H9 (cell line): ENCODE results near the gene ZNF546. TPM values are rescaled to one million over a fixed set of nuclear protein-coding genes. Genes with fewer than 3 reads are reported as not detected.

Experiments
- DNase-seq: peaks from one replicate; pipeline ENCODE4 v3.0.0-alpha.2; 2017
- H2AFZ ChIP-seq: one replicate; pipeline ENCODE4 v1.6.1; 2013; ENCODE audit warnings: mild to moderate bottlenecking, low read length, control low read depth, moderate library complexity
- H2AK5ac ChIP-seq: 2 replicates; pipeline ENCODE4 v1.6.1; 2013; ENCODE audit warnings: low read length, control low read depth, mixed read lengths; ENCODE audit not compliant: insufficient read length
- H2BK120ac ChIP-seq: one replicate; pipeline ENCODE4 v1.6.1; 2013; ENCODE audit warnings: low read depth, mild to moderate bottlenecking, low read length, control low read depth, inconsistent platforms; ENCODE audit not compliant: poor library complexity, severe bottlenecking
- H2BK12ac ChIP-seq: 2 replicates; pipeline ENCODE4 v1.6.1; 2013; ENCODE audit warnings: low read length, control low read depth, mixed read lengths, low read depth; ENCODE audit not compliant: insufficient read length
- H2BK15ac ChIP-seq: 2 replicates; pipeline ENCODE4 v1.6.1; 2013; ENCODE audit warnings: low read depth, low read length, control low read depth
- H2BK20ac ChIP-seq: one replicate; pipeline ENCODE4 v1.6.1; 2013; ENCODE audit warnings: low read depth, mild to moderate bottlenecking, low read length, control low read depth, inconsistent platforms; ENCODE audit not compliant: poor library complexity, severe bottlenecking
- H2BK5ac ChIP-seq: 2 replicates; pipeline ENCODE4 v1.6.1; 2013; ENCODE audit warnings: low read length, control low read depth, mixed read lengths; ENCODE audit not compliant: insufficient read length
- H3K14ac ChIP-seq: 2 replicates; pipeline ENCODE4 v1.6.1; 2013; ENCODE audit warnings: low read length, control low read depth; ENCODE audit not compliant: insufficient read depth
- H3K18ac ChIP-seq: 2 replicates; pipeline ENCODE4 v1.6.1; 2013; ENCODE audit warnings: low read depth, mild to moderate bottlenecking, mixed read lengths, low read length, control low read depth; ENCODE audit not compliant: insufficient read length
- H3K23ac ChIP-seq: 2 replicates; pipeline ENCODE4 v1.6.1; 2013; ENCODE audit warnings: low read length, control low read depth, mixed read lengths, low read depth; ENCODE audit not compliant: insufficient read length
- H3K23me2 ChIP-seq: 2 replicates; pipeline ENCODE4 v1.6.1; 2013; ENCODE audit warnings: low read depth, mild to moderate bottlenecking, mixed read lengths, low read length, control low read depth; ENCODE audit not compliant: insufficient read length, poor library complexity, severe bottlenecking
- H3K27ac ChIP-seq: 2 replicates; pipeline ENCODE4 v1.5.1; 2013; ENCODE audit warnings: low read length, control low read depth, mixed read lengths, low read depth; ENCODE audit not compliant: insufficient read length
- H3K27me3 ChIP-seq: 2 replicates; pipeline ENCODE4 v1.6.1; 2013; ENCODE audit warnings: low read length, control low read depth, inconsistent platforms; ENCODE audit not compliant: insufficient read depth
- H3K4ac ChIP-seq: 2 replicates; pipeline ENCODE4 v1.6.1; 2013; ENCODE audit warnings: low read depth, mild to moderate bottlenecking, control low read depth, inconsistent platforms, low read length, moderate library complexity
- H3K4me1 ChIP-seq: 2 replicates; pipeline ENCODE4 v1.6.1; 2013; ENCODE audit warnings: low read length, control low read depth, inconsistent platforms; ENCODE audit not compliant: insufficient read depth
- H3K4me2 ChIP-seq: 2 replicates; pipeline ENCODE4 v1.6.1; 2013; ENCODE audit warnings: low read length, control low read depth, mixed read lengths; ENCODE audit not compliant: insufficient read length, insufficient read depth
- H3K56ac ChIP-seq: 2 replicates; pipeline ENCODE4 v1.6.1; 2013; ENCODE audit warnings: low read depth, mild to moderate bottlenecking, mixed read lengths, low read length, control low read depth; ENCODE audit not compliant: insufficient read length
- H3K79me1 ChIP-seq: 2 replicates; pipeline ENCODE4 v1.6.1; 2013; ENCODE audit warnings: low read depth, mild to moderate bottlenecking, moderate library complexity, low read length, control low read depth, inconsistent platforms; ENCODE audit not compliant: insufficient read depth, poor library complexity, severe bottlenecking
- H3K79me2 ChIP-seq: 2 replicates; pipeline ENCODE4 v1.6.1; 2013; ENCODE audit warnings: low read length, control low read depth, inconsistent platforms; ENCODE audit not compliant: insufficient read depth
- H3K9ac ChIP-seq: 2 replicates; pipeline ENCODE4 v1.6.1; 2013; ENCODE audit warnings: low read length, control low read depth, mixed read lengths; ENCODE audit not compliant: insufficient read length; ENCODE audit errors: extremely low read depth
- H3K9me3 ChIP-seq: one replicate; pipeline ENCODE4 v1.6.1; 2013; ENCODE audit warnings: low read depth, low read length, inconsistent platforms; ENCODE audit not compliant: control insufficient read depth
- H3T11ph ChIP-seq: one replicate; pipeline ENCODE4 v1.6.1; 2013; ENCODE audit warnings: mild to moderate bottlenecking, low read length, control low read depth, inconsistent platforms
- H4K20me1 ChIP-seq: one replicate; pipeline ENCODE4 v1.6.1; 2013; ENCODE audit not compliant: control insufficient read depth, insufficient read length, insufficient read depth
- H4K5ac ChIP-seq: 2 replicates; pipeline ENCODE4 v1.6.1; 2013; ENCODE audit warnings: low read depth, mild to moderate bottlenecking, mixed read lengths, low read length, control low read depth; ENCODE audit not compliant: insufficient read length
- H4K8ac ChIP-seq: replicated peaks from 2 replicates; pipeline ENCODE4 v1.6.1; 2013; ENCODE audit warnings: low read length, control low read depth, mixed read lengths, low read depth; ENCODE audit not compliant: insufficient read length
- H4K91ac ChIP-seq: 2 replicates; pipeline ENCODE4 v1.6.1; 2013; ENCODE audit warnings: low read depth, mild to moderate bottlenecking, moderate library complexity, mixed read lengths, low read length, control low read depth; ENCODE audit not compliant: insufficient read length
- H3K27ac Mint-ChIP-seq, 3 experiments: 2 replicates in 2 of 3; 3 replicates in 1 of 3; pipeline ENCODE4 v1.8.0; 2020 to 2021; ENCODE audit warnings: mixed read lengths in 3 of 3, mild to moderate bottlenecking in 1 of 3, moderate library complexity in 1 of 3
- H3K27me3 Mint-ChIP-seq: 2 replicates; pipeline ENCODE4 v1.8.0; 2021; ENCODE audit warnings: low read depth, mild to moderate bottlenecking, moderate library complexity, mixed read lengths
- H3K36me3 Mint-ChIP-seq, 3 experiments: 2 replicates in 2 of 3; 3 replicates in 1 of 3; pipeline ENCODE4 v1.8.0; 2020 to 2021; ENCODE audit warnings: low read depth in 3 of 3, mixed read lengths in 3 of 3; ENCODE audit not compliant: insufficient read depth in 1 of 3
- H3K4me1 Mint-ChIP-seq, 2 experiments: 2 replicates each; pipeline ENCODE4 v1.8.0; 2020; ENCODE audit warnings: mixed read lengths in 2 of 2
- H3K4me3 Mint-ChIP-seq, 2 experiments: 2 replicates in 1 of 2; 3 replicates in 1 of 2; pipeline ENCODE4 v1.8.0; 2020 to 2021; ENCODE audit warnings: mild to moderate bottlenecking in 2 of 2, mixed read lengths in 2 of 2, moderate library complexity in 1 of 2
- H3K9me3 Mint-ChIP-seq, 2 experiments: 2 replicates in 1 of 2; 3 replicates in 1 of 2; pipeline ENCODE4 v1.8.0; 2020; ENCODE audit warnings: mild to moderate bottlenecking in 2 of 2, mixed read lengths in 2 of 2, moderate library complexity in 1 of 2
- WGBS: extraction: QIAGEN DNeasy Blood & Tissue Kit; methylation state at CpG from one replicate; pipeline ENCODE4 v1.1.7; 2013; ENCODE audit warnings: missing lambda C conversion rate, low lambda C conversion rate, mixed read lengths; ENCODE audit not compliant: insufficient read length; ENCODE audit errors: extremely low coverage; 5-methylcytosine and 5-hydroxymethylcytosine counted together
- total RNA-seq: library from RNA; stranded (reverse); gene quantifications from 2 replicates; pipeline ENCODE4 v1.2.1, GENCODE V29; 2021
- TF ChIP-seq, protein P1 (sequence below): fragments of 200-600 bp; sonication (generic); conservative IDR thresholded peaks from 3 replicates; pipeline ENCODE4 v1.8.0; 2021; ENCODE audit warnings: antibody characterized with exemption, mild to moderate bottlenecking

The ZNF546 gene
- total RNA-seq, 1 experiment from 2014 or later, result 1.7 TPM

DNA sequence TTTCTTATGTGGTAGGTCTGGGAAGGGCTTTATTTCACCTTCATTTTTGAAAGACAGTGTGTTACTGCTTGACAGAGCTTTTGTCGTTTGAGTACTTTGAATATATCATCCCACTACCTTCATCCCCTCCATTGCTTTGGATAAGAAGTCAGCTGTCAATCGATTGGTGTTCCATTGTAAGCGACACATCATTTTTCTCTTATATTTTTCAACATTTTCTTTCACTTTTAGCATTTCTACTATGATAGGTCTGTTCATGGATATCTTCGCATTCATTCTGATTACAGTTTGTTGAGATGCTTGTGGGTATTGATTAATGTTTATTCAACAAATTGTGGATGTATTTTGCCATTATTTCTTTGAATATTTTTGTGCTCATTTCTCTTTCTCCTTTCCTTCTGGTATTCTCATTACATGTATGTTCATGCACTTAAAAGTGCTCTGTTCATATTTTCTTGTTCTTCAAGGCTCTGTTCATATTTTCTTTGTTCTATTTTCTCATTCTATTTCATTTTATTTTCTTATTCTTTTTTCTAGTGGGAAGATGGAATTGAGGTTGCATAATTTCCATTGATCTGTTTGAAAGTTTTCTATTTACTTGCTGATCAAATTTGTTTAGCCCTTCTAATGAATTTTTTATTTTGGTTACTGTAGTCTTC, 29.2 kb downstream of the ZNF546 start:
- Histone ChIP-seq H3K9ac (no peak overlapping the region), H2BK120ac (no peak overlapping the region), H2BK5ac (no peak overlapping the region), H3K79me2 (no peaks in the 10 kb centered on the region), H3K23me2 (no peaks in the 10 kb centered on the region), H3T11ph (no peak overlapping the region), H2BK20ac (no peak overlapping the region), H2BK15ac (no peak overlapping the region), H4K20me1 (no peaks in the 10 kb centered on the region), H3K27me3 (no peaks in the 10 kb centered on the region), H2BK12ac (no peak overlapping the region), H3K4ac (no peak overlapping the region), H3K56ac (no peak overlapping the region), H3K14ac (no peak overlapping the region), H4K8ac (no peak overlapping the region), H3K18ac (no peak overlapping the region), H3K4me1 (no peaks in the 10 kb centered on the region), H4K91ac (no peak overlapping the region), H3K23ac (no peak overlapping the region), H2AK5ac (no peak overlapping the region), H2AFZ (no peak overlapping the region), H3K4me2 (no peak overlapping the region), H3K27ac (no peak overlapping the region), H3K79me1 (no peaks in the 10 kb centered on the region), H4K5ac (no peak overlapping the region), H3K9me3 (peaks cover 71% of the 10 kb centered on the region)
- Mint-ChIP-seq H3K36me3 (peaks cover 47 to 65% (median 53%) of the 10 kb centered on the region in 3 experiments), H3K4me3 (no peak overlapping the region), H3K27ac (no peak overlapping the region), H3K27me3 (peaks cover 20% of the 10 kb centered on the region), H3K9me3 (peaks cover 89 to 93% of the 10 kb centered on the region in 2 experiments), H3K4me1 (no peaks in the 10 kb centered on the region)
- TF ChIP-seq, protein P1, sequence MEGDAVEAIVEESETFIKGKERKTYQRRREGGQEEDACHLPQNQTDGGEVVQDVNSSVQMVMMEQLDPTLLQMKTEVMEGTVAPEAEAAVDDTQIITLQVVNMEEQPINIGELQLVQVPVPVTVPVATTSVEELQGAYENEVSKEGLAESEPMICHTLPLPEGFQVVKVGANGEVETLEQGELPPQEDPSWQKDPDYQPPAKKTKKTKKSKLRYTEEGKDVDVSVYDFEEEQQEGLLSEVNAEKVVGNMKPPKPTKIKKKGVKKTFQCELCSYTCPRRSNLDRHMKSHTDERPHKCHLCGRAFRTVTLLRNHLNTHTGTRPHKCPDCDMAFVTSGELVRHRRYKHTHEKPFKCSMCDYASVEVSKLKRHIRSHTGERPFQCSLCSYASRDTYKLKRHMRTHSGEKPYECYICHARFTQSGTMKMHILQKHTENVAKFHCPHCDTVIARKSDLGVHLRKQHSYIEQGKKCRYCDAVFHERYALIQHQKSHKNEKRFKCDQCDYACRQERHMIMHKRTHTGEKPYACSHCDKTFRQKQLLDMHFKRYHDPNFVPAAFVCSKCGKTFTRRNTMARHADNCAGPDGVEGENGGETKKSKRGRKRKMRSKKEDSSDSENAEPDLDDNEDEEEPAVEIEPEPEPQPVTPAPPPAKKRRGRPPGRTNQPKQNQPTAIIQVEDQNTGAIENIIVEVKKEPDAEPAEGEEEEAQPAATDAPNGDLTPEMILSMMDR, result no peak
- no peak for DNase-seq
- no CpG with 5 or more reads among the region's 4 CpGs for WGBS
